H1 (cell line): ENCODE measurements around the gene PRKAR2B. TPM values are rescaled to one million over a fixed set of nuclear protein-coding genes. Genes with fewer than 3 reads are reported as not detected.

Source experiments
- CHD2 ChIP-seq: IDR thresholded peaks from 2 replicates; pipeline ENCODE4 v1.6.1; 2012; ENCODE audit warnings: low read length, improper control_type of control experiment
- CTBP2 ChIP-seq: IDR thresholded peaks from 2 replicates; pipeline ENCODE4 v1.7.0; 2011; ENCODE audit warnings: borderline replicate concordance, mild to moderate bottlenecking, moderate library complexity, mixed read lengths, low read length; ENCODE audit not compliant: insufficient read depth, insufficient read length
- CTCF ChIP-seq, 3 experiments: IDR thresholded peaks; 1 replicate in 2 of 3; 2 replicates in 1 of 3; pipeline versions ENCODE4 v1.5.1 to v1.6.1; 2011; ENCODE audit warnings: low read length in 3 of 3, mild to moderate bottlenecking in 3 of 3, inconsistent platforms in 2 of 3, low read depth in 1 of 3, moderate library complexity in 1 of 3; ENCODE audit not compliant: insufficient read depth in 1 of 3; ENCODE audit errors: control extremely low read depth in 1 of 3
- EGR1 ChIP-seq: IDR thresholded peaks from 2 replicates; pipeline ENCODE4 v1.6.1; 2011; ENCODE audit warnings: low read depth, low read length, borderline replicate concordance
- EP300 ChIP-seq, 2 experiments: IDR thresholded peaks; 1 replicate in 1 of 2; 2 replicates in 1 of 2; pipeline ENCODE4 v1.6.1; 2011 to 2012; ENCODE audit warnings: low read depth in 2 of 2, low read length in 2 of 2, mild to moderate bottlenecking in 2 of 2, borderline replicate concordance in 1 of 2, inconsistent platforms in 1 of 2, moderate library complexity in 1 of 2
- FOSL1 ChIP-seq: IDR thresholded peaks from 2 replicates; pipeline ENCODE4 v1.6.1; 2011; ENCODE audit warnings: mild to moderate bottlenecking, low read depth, low read length, moderate library complexity; ENCODE audit not compliant: insufficient read depth
- GTF2F1 ChIP-seq: IDR thresholded peaks from 2 replicates; pipeline ENCODE4 v1.6.1; 2012; ENCODE audit warnings: low read depth, low read length, improper control_type of control experiment, borderline replicate concordance
- HDAC2 ChIP-seq, 2 experiments: fragments of 300-600 bp in 1 of 2; sonication (generic) in 1 of 2; IDR thresholded peaks; 2 replicates each; pipeline ENCODE4 v1.6.1; 2011 to 2012; ENCODE audit warnings: low read depth in 2 of 2, low read length in 2 of 2, mild to moderate bottlenecking in 2 of 2, moderate library complexity in 2 of 2, borderline replicate concordance in 1 of 2, inconsistent platforms in 1 of 2
- KDM4A ChIP-seq: IDR thresholded peaks from one replicate; pipeline ENCODE4 v1.7.1; 2012; ENCODE audit warnings: low read depth, mild to moderate bottlenecking, moderate library complexity, low read length, inconsistent platforms; ENCODE audit not compliant: severe bottlenecking
- MAFK ChIP-seq: IDR thresholded peaks from 2 replicates; pipeline ENCODE4 v1.6.1; 2012; ENCODE audit warnings: low read depth, mild to moderate bottlenecking, improper control_type of control experiment, low read length
- RAD21 ChIP-seq, 2 experiments: IDR thresholded peaks in 1 of 2; conservative IDR thresholded peaks in 1 of 2; 2 replicates each; pipeline ENCODE4 v1.6.1; 2011; ENCODE audit warnings: low read depth in 2 of 2, low read length in 2 of 2, improper control_type of control experiment in 1 of 2, inconsistent platforms in 1 of 2, mild to moderate bottlenecking in 1 of 2, moderate library complexity in 1 of 2
- RBBP5 ChIP-seq: IDR thresholded peaks from 2 replicates; pipeline ENCODE4 v1.7.1; 2012; ENCODE audit warnings: low read depth, mild to moderate bottlenecking, inconsistent platforms, low read length, moderate library complexity, borderline replicate concordance
- RXRA ChIP-seq: IDR thresholded peaks from 2 replicates; pipeline ENCODE4 v1.6.1; 2011; ENCODE audit warnings: low read depth, mild to moderate bottlenecking, low read length, moderate library complexity; ENCODE audit not compliant: insufficient read depth
- SIN3A ChIP-seq, 2 experiments: IDR thresholded peaks in 1 of 2; conservative IDR thresholded peaks in 1 of 2; 2 replicates each; pipeline ENCODE4 v1.6.1; 2011 to 2012; ENCODE audit warnings: low read length in 2 of 2, improper control_type of control experiment in 1 of 2, low read depth in 1 of 2, mild to moderate bottlenecking in 1 of 2
- SIX5 ChIP-seq: IDR thresholded peaks from 2 replicates; pipeline ENCODE4 v1.6.1; 2011; ENCODE audit warnings: mild to moderate bottlenecking, low read depth, low read length
- TAF1 ChIP-seq: IDR thresholded peaks from 2 replicates; pipeline ENCODE4 v1.6.1; 2011; ENCODE audit warnings: mild to moderate bottlenecking, low read depth, low read length
- TEAD4 ChIP-seq: IDR thresholded peaks from 2 replicates; pipeline ENCODE4 v1.6.1; 2012; ENCODE audit warnings: low read depth, low read length, inconsistent platforms, mixed read lengths
- ZNF274 ChIP-seq: IDR thresholded peaks from 2 replicates; pipeline ENCODE4 v1.7.0; 2012; ENCODE audit warnings: low read length, borderline replicate concordance; ENCODE audit errors: extremely low read depth
- polyA plus RNA-seq, 7 experiments: library from polyadenylated mRNA; depleted of rRNA in 3 of 7; stranded (reverse) in 5 of 7; unstranded in 2 of 7; fragments of >200 nt in 5 of 7; fragments of 200-250 nt in 2 of 7; gene quantifications; 1 replicate in 5 of 7; 2 replicates in 1 of 7; 4 replicates in 1 of 7; pipeline versions ENCODE4 v1.2.1 to v1.2.3, GENCODE V29; 2011 to 2013; ENCODE audit warnings: missing spikeins in 2 of 7, mixed read lengths in 2 of 7
- total RNA-seq: library from RNA; stranded (reverse); fragmentation: NEBNext Ultra II Directional; extraction: Animal tissue kit (Norgen Biotek cat#: 25700); gene quantifications from 2 replicates; pipeline ENCODE4 v1.2.1, GENCODE V29; 2021

The PRKAR2B gene
- total and polyA plus RNA-seq, 2 of the 8 experiments (the other 6 are each of a cell fraction or from before 2014, with no cell fraction given), result 10.4 to 37.0 TPM

GRCh38 chr7:107169120-107170050, 124.9 kb downstream of the PRKAR2B start (continued):
- TF ChIP-seq KDM4A (no peak), SIX5 (no peak), RXRA (no peak), MAFK (no peak), RAD21 (IDR thresholded peaks at IDR 0.05 in 1 of 2, conservative IDR thresholded peaks at IDR 0.05 in 1 of 2; ENCODE audit: low read depth in 2 of 2, low read length in 2 of 2) (peak in 1 of 2 experiments; percentile 22; a peak in 2 of 4 replicates), GTF2F1 (peak; percentile 24; the same call in 1 of the 2 replicates), CHD2 (peak; percentile 60; the same call in 1 of the 2 replicates), CTCF (IDR thresholded peaks at IDR 0.05; ENCODE audit: control extremely low read depth in 1 of 3, insufficient read depth in 1 of 3, low read depth in 1 of 3, low read length in 3 of 3) (peak in 1 of 3 experiments; percentile 0; a peak in 1 of 4 replicates), EP300 (IDR thresholded peaks at IDR 0.05; ENCODE audit: borderline replicate concordance in 1 of 2, low read depth in 2 of 2, low read length in 2 of 2) (peak in 1 of 2 experiments; percentile 86; a peak in 1 of 3 replicates), ZNF274 (no peak), FOSL1 (no peak), RBBP5 (no peak; the same call in 1 of the 2 replicates), HDAC2 (IDR thresholded peaks at IDR 0.05; ENCODE audit: borderline replicate concordance in 1 of 2, low read depth in 2 of 2, low read length in 2 of 2) (no peak), TEAD4 (peak; percentile 52; the same call in 1 of the 2 replicates), EGR1 (no peak), TAF1 (peak; percentile 92), CTBP2 (no peak), SIN3A (conservative IDR thresholded peaks at IDR 0.05 in 1 of 2, IDR thresholded peaks at IDR 0.05 in 1 of 2; ENCODE audit: low read depth in 1 of 2, low read length in 2 of 2) (peak; percentile 68 to 82; a peak in 3 of 4 replicates)
